K562 treated with DMSO at 1 percent for 48 hours (cell line): ENCODE results near the gene DRC1. TPM values are rescaled to one million over a fixed set of nuclear protein-coding genes. Genes with fewer than 3 reads are reported as not detected.

Experiments
- total RNA-seq: library from RNA; unstranded; fragments of 300-600 nt; gene quantifications from 2 replicates; pipeline ENCODE4 v1.2.3, GENCODE V29; 2022; ENCODE audit warnings: low replicate concordance; ENCODE audit errors: extremely low read depth

Gene DRC1
- total RNA-seq, result not detected in 2 replicates

GRCh38 chr2:26401739-26402541 is at the start of gene DRC1:
Gene DRC1 (plus strand): TSS chr2:26401920. CDS start chr2:26401990, 70 bp downstream.

DNA sequence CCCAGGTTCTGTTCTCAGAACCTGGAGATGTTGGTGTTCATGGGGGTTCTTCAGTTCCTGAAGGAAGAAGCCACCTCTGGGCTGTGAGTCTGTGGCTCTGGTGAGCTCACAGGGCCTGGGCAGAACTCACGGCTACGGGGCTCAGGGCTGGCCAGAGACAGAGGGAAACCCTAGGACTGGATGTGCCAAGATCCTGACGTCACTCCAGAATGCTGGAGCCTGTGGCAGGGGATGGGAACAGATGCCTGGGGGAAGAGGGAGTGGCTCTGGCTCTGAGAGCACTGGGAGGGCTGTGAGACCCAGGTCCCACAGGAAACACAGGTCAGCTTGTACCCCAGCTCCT is 76.2 kb downstream of the DRC1 start, which contains the start of gene OTOF:
OTOF (minus strand) TSS at position 214 of the 343 bp plus-strand sequence.

Other genes starting within 250 kb of the DRC1 start
- not detected in 2 replicates for gene GAREM2, start 228.8 kb upstream of the DRC1 start, total RNA-seq
- gene HADHA, start 157.3 kb upstream of the DRC1 start, total RNA-seq, result 229 TPM in 1 of 2 replicates, not detected in the other
- not detected in 2 replicates for gene HADHB, start 157.0 kb upstream of the DRC1 start, total RNA-seq
- not detected in 2 replicates for gene SELENOI, start 55.8 kb upstream of the DRC1 start, total RNA-seq
- gene ADGRF3, start 55.1 kb upstream of the DRC1 start, total RNA-seq, result not detected in 2 replicates
- gene OTOF, start 76.2 kb downstream of the DRC1 start, total RNA-seq, result not detected in 2 replicates
- gene CIB4, start 239.4 kb downstream of the DRC1 start, total RNA-seq, result not detected in 2 replicates